ENCODE data around the gene KLHL26. TPM values are rescaled to one million over a fixed set of nuclear protein-coding genes. Genes with fewer than 3 reads are reported as not detected.

The KLHL26 gene
- total and polyA plus RNA-seq, 2 of the 13 experiments (the other 11 are each of a cell fraction or from before 2014, with no cell fraction given): 1.5 to 1.7 TPM

GRCh38 chr19:18610245-18610555, 26.6 kb upstream of the KLHL26 start:
- peaks cover 0 to 7% of the 10 kb centered on the region in 2 experiments; a peak in 2 of 5 replicates for H3K27me3 ChIP-seq (ENCODE audit: control insufficient read depth in 1 of 2, insufficient read depth in 2 of 2, low read length in 2 of 2)
- H2AFZ ChIP-seq (ENCODE audit: low read length): no peak overlapping the region
- FAIRE-seq: peak; percentile 68
- intact Hi-C loops (cut with micrococcal nuclease; ENCODE audit: unreplicated experiment): no loop called here
- WGBS (ENCODE audit: low lambda C conversion rate): 0% methylated on average over 1 of the region's 3 CpGs
- H3K36me3 ChIP-seq (replicated peaks in 1 of 2; ENCODE audit: control insufficient read depth in 1 of 2, insufficient read depth in 2 of 2, low read length in 2 of 2): no peaks in the 10 kb centered on the region
- BruUV-seq (replicated peaks): no TSS peak
- CTCF ChIA-PET (ENCODE audit: low intra/inter-chr PET ratio, low total read pairs): no interaction called here
- peaks cover 56% of the 10 kb centered on the region for H3K4me1 ChIP-seq (ENCODE audit: insufficient read depth, low read length)
- in situ Hi-C loops (cut with HindIII; ENCODE audit: extremely low pct_ligation_motif_present, low pct_unique_long_range_greater_than_20kb): no loop called here
- H3K9ac ChIP-seq (ENCODE audit: insufficient read depth, low read depth, low read length): peak overlapping the region; percentile 61
- peak overlapping the region; percentile 100 for H3K4me2 ChIP-seq (ENCODE audit: low read depth, low read length)
- H3K27ac ChIP-seq (ENCODE audit: extremely low read length, insufficient read depth, low read length): peak overlapping the region; percentile 84
- peaks cover 7% of the 10 kb centered on the region for H3K79me2 ChIP-seq (ENCODE audit: insufficient read depth, low read length)
- POLR2A ChIA-PET: interaction anchor here (0.9 to 1.7 kb wide), 2 partner anchors 22 to 39 kb away, joined by 5 to 14 read pairs; partner anchors contain the start of genes REX1BD and UBA52
- peak; percentile 83 for ATAC-seq
- H3K9me3 ChIP-seq (ENCODE audit: low read length): no peaks in the 10 kb centered on the region
- H3K4me3 ChIP-seq (replicated peaks in 1 of 3; ENCODE audit: insufficient read depth in 1 of 3, low read depth in 2 of 3, low read length in 3 of 3): peak overlapping the region; percentile 34 to 75 (median 39)
- peaks cover 4% of the 10 kb centered on the region; the same call in 1 of the 2 replicates for H4K20me1 ChIP-seq (ENCODE audit: insufficient read depth, low read length)
- no peak for DNase-seq (ENCODE audit: low spot score)
- TF ChIP-seq DRAP1 (CRISPR knock-in tag; IDR thresholded peaks at IDR 0.05): peak; percentile 33; the same call in 1 of the 2 replicates
- TF ChIP-seq ZNF703 (CRISPR knock-in tag; IDR thresholded peaks at IDR 0.05; ENCODE audit: borderline replicate concordance): no peak
- TF ChIP-seq NRL (CRISPR knock-in tag; IDR thresholded peaks at IDR 0.05; ENCODE audit: borderline replicate concordance): 0 out of 2 replicates have a peak, but pooled peaks have one; percentile 63
- peak; percentile 41; the same call in 1 of the 2 replicates for TF ChIP-seq DMAP1 (CRISPR knock-in tag; IDR thresholded peaks at IDR 0.05)
- TF ChIP-seq ZNF780A (CRISPR knock-in tag; IDR thresholded peaks at IDR 0.05): peak; percentile 99
- peak; percentile 34; the same call in 1 of the 2 replicates for TF ChIP-seq HNF4A (CRISPR knock-in tag; IDR thresholded peaks at IDR 0.05)
- peak; percentile 66 for TF ChIP-seq XRCC5 (optimal IDR thresholded peaks at IDR 0.05; ENCODE audit: low read length)
- TF ChIP-seq, protein P1, sequence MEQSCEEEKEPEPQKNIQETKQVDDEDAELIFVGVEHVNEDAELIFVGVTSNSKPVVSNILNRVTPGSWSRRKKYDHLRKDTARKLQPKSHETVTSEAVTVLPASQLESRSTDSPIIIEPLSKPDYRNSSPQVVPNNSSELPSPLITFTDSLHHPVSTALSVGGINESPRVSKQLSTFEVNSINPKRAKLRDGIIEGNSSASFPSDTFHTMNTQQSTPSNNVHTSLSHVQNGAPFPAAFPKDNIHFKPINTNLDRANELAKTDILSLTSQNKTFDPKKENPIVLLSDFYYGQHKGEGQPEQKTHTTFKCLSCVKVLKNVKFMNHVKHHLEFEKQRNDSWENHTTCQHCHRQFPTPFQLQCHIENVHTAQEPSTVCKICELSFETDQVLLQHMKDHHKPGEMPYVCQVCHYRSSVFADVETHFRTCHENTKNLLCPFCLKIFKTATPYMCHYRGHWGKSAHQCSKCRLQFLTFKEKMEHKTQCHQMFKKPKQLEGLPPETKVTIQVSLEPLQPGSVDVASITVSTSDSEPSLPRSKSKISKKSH (CRISPR knock-in tag; IDR thresholded peaks at IDR 0.05; ENCODE audit: borderline replicate concordance): peak; percentile 89
- TF ChIP-seq, protein P2, sequence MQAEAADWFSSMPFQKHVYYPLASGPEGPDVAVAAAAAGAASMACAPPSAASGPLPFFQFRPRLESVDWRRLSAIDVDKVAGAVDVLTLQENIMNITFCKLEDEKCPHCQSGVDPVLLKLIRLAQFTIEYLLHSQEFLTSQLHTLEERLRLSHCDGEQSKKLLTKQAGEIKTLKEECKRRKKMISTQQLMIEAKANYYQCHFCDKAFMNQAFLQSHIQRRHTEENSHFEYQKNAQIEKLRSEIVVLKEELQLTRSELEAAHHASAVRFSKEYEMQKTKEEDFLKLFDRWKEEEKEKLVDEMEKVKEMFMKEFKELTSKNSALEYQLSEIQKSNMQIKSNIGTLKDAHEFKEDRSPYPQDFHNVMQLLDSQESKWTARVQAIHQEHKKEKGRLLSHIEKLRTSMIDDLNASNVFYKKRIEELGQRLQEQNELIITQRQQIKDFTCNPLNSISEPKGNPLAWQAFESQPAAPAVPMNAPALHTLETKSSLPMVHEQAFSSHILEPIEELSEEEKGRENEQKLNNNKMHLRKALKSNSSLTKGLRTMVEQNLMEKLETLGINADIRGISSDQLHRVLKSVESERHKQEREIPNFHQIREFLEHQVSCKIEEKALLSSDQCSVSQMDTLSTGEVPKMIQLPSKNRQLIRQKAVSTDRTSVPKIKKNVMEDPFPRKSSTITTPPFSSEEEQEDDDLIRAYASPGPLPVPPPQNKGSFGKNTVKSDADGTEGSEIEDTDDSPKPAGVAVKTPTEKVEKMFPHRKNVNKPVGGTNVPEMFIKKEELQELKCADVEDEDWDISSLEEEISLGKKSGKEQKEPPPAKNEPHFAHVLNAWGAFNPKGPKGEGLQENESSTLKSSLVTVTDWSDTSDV (CRISPR knock-in tag; IDR thresholded peaks at IDR 0.05): peak; percentile 54; the same call in 1 of the 2 replicates
- peak; percentile 60; the same call in 1 of the 2 replicates for TF ChIP-seq TAF1 (CRISPR knock-in tag; IDR thresholded peaks at IDR 0.05)
- 0 out of 2 replicates have a peak, but pooled peaks have one; percentile 3 for TF ChIP-seq BRD4 (CRISPR knock-in tag; IDR thresholded peaks at IDR 0.05)
- TF ChIP-seq ZBTB14 (CRISPR knock-in tag; IDR thresholded peaks at IDR 0.05): 0 out of 2 replicates have a peak, but pooled peaks have one; percentile 7
- TF ChIP-seq ZNF543 (CRISPR knock-in tag; IDR thresholded peaks at IDR 0.05): peak; percentile 92; the same call in 1 of the 2 replicates
- TF ChIP-seq NFKB2 (CRISPR knock-in tag; IDR thresholded peaks at IDR 0.05; ENCODE audit: borderline replicate concordance): 0 out of 2 replicates have a peak, but pooled peaks have one; percentile 10
- peak; percentile 50 for TF ChIP-seq AGO2 (optimal IDR thresholded peaks at IDR 0.05; ENCODE audit: low read depth, low read length)
- TF ChIP-seq, protein P3, sequence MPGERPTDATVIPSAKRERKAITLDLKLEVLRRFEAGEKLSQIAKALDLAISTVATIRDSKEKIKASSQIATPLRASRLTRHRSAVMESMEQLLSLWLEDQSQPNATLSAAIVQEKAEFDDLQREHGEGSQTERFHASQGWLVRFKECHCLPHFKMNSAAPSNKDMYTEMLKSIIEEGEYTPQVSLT (CRISPR knock-in tag; IDR thresholded peaks at IDR 0.05; ENCODE audit: borderline replicate concordance, low read depth): no peak
- TF ChIP-seq MEIS1 (CRISPR knock-in tag; IDR thresholded peaks at IDR 0.05; ENCODE audit: borderline replicate concordance): 0 out of 2 replicates have a peak, but pooled peaks have one; percentile 54
- TF ChIP-seq FOXP1 (IDR thresholded peaks at IDR 0.05): no peak
- TF ChIP-seq FOXP1 (CRISPR knock-in tag; IDR thresholded peaks at IDR 0.05): no peak
- TF ChIP-seq ZFP90 (CRISPR knock-in tag; IDR thresholded peaks at IDR 0.05; ENCODE audit: borderline replicate concordance): peak; percentile 30; the same call in 1 of the 2 replicates
